H1 (cell line): ENCODE data around the gene SPATS2.

Experiments used
- CTCF ChIP-seq, 3 experiments: IDR thresholded peaks; 1 replicate in 2 of 3; 2 replicates in 1 of 3; pipeline versions ENCODE4 v1.5.1 to v1.6.1; 2011; ENCODE audit warnings: low read length in 3 of 3, mild to moderate bottlenecking in 3 of 3, inconsistent platforms in 2 of 3, low read depth in 1 of 3, moderate library complexity in 1 of 3; ENCODE audit not compliant: insufficient read depth in 1 of 3; ENCODE audit errors: control extremely low read depth in 1 of 3
- EGR1 ChIP-seq: IDR thresholded peaks from 2 replicates; pipeline ENCODE4 v1.6.1; 2011; ENCODE audit warnings: low read depth, low read length, borderline replicate concordance
- GABPA ChIP-seq: IDR thresholded peaks from 2 replicates; pipeline ENCODE4 v1.6.1; 2011; ENCODE audit warnings: mild to moderate bottlenecking, low read length, moderate library complexity, borderline replicate concordance; ENCODE audit not compliant: insufficient read depth
- KDM5A ChIP-seq: fragments of 200-600 bp; IDR thresholded peaks from 2 replicates; pipeline ENCODE4 v1.7.1; 2012; ENCODE audit warnings: mild to moderate bottlenecking, low read length, inconsistent platforms, mixed read lengths
- MAFK ChIP-seq: IDR thresholded peaks from 2 replicates; pipeline ENCODE4 v1.6.1; 2012; ENCODE audit warnings: low read depth, mild to moderate bottlenecking, improper control_type of control experiment, low read length
- SUZ12 ChIP-seq: fragments of 200-600 bp; sonication (generic); IDR thresholded peaks from 2 replicates; pipeline ENCODE4 v1.6.1; 2012; ENCODE audit warnings: mild to moderate bottlenecking, inconsistent platforms, low read length, moderate library complexity, mixed read lengths

- TF ChIP-seq CTCF (IDR thresholded peaks at IDR 0.05; ENCODE audit: control extremely low read depth in 1 of 3, insufficient read depth in 1 of 3, low read depth in 1 of 3, low read length in 3 of 3) (no peak), KDM5A (no peak), EGR1 (no peak), SUZ12 (no peak), GABPA (no peak), MAFK (no peak)
Measured at GRCh38 chr12:49543914-49544815, 176.9 kb downstream of the SPATS2 start.
